Uterus (tissue), 2 donors: ENCODE data around the gene DMXL1.

Source experiments
- POLR2A ChIP-seq, 2 donors: fragments of 450-650 bp; IDR thresholded peaks; one replicate each; pipeline ENCODE4 v1.6.1; 2016; ENCODE audit warnings: antibody characterized with exemption in 2 of 2, mild to moderate bottlenecking in 1 of 2, moderate library complexity in 1 of 2
- TF ChIP-seq, protein P1 (sequence below), 4 experiments: fragments of 200-600 bp in 2 of 4; fragments of 450-650 bp in 2 of 4; sonication (generic) in 2 of 4; IDR thresholded peaks; one replicate each; pipeline ENCODE4 v1.5.1; 2016 to 2019; ENCODE audit warnings: antibody characterized with exemption in 4 of 4, mild to moderate bottlenecking in 2 of 4, moderate library complexity in 1 of 4

- TF ChIP-seq, protein P1, sequence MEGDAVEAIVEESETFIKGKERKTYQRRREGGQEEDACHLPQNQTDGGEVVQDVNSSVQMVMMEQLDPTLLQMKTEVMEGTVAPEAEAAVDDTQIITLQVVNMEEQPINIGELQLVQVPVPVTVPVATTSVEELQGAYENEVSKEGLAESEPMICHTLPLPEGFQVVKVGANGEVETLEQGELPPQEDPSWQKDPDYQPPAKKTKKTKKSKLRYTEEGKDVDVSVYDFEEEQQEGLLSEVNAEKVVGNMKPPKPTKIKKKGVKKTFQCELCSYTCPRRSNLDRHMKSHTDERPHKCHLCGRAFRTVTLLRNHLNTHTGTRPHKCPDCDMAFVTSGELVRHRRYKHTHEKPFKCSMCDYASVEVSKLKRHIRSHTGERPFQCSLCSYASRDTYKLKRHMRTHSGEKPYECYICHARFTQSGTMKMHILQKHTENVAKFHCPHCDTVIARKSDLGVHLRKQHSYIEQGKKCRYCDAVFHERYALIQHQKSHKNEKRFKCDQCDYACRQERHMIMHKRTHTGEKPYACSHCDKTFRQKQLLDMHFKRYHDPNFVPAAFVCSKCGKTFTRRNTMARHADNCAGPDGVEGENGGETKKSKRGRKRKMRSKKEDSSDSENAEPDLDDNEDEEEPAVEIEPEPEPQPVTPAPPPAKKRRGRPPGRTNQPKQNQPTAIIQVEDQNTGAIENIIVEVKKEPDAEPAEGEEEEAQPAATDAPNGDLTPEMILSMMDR (IDR thresholded peaks at IDR 0.05) = no peak
- TF ChIP-seq POLR2A (IDR thresholded peaks at IDR 0.05) = no peak
Measured at GRCh38 chr5:119131530-119132304, 60.8 kb downstream of the DMXL1 start.
